Gastroesophageal sphincter (tissue), 4 donors: ENCODE data around the gene PLD5. TPM values are rescaled to one million over a fixed set of nuclear protein-coding genes. Genes with fewer than 3 reads are reported as not detected.
"Not testable (repeated sequence)": the region's sequence is repeated elsewhere in the genome, so short reads cannot be mapped to it uniquely, and the experiment has no call there.

Source experiments
- ATAC-seq: fragments of 150-250 bp; one replicate; pipeline ENCODE4 v1.9.1; 2016; ENCODE audit warnings: mild to moderate bottlenecking, moderate library complexity
- H3K27ac ChIP-seq, 4 donors: fragments of 200-600 bp; sonication (generic) in 3 of 4; 1 replicate in 3 of 4; 2 replicates in 1 of 4; pipeline ENCODE4 v1.5.1; 2016 to 2019
- H3K27me3 ChIP-seq: fragments of 200-600 bp; sonication (generic); one replicate; pipeline ENCODE4 v1.5.1; 2019
- H3K36me3 ChIP-seq, 2 donors: fragments of 200-600 bp; sonication (generic); one replicate each; pipeline ENCODE4 v1.5.1; 2019; ENCODE audit warnings: control low read depth in 1 of 2
- H3K4me1 ChIP-seq, 3 donors: fragments of 200-600 bp; sonication (generic); 1 replicate in 2 of 3; 2 replicates in 1 of 3; pipeline ENCODE4 v1.5.1; 2016 to 2019; ENCODE audit warnings: control low read depth in 2 of 3
- H3K4me3 ChIP-seq, 2 donors: fragments of 200-600 bp; sonication (generic); one replicate each; pipeline ENCODE4 v1.5.1; 2019; ENCODE audit warnings: mild to moderate bottlenecking in 1 of 2, moderate library complexity in 1 of 2
- H3K9me3 ChIP-seq, 3 donors: fragments of 200-600 bp; sonication (generic); one replicate each; pipeline ENCODE4 v1.5.1; 2017 to 2019; ENCODE audit warnings: control low read depth in 2 of 3
- CTCF ChIP-seq, 4 experiments: fragments of 200-600 bp in 2 of 4; fragments of 450-650 bp in 2 of 4; sonication (generic) in 1 of 4; IDR thresholded peaks; one replicate each; pipeline ENCODE4 v1.5.1; 2017 to 2019; ENCODE audit warnings: antibody characterized with exemption in 4 of 4, mild to moderate bottlenecking in 2 of 4, moderate library complexity in 2 of 4
- EP300 ChIP-seq: sonication (generic); formaldehyde crosslinking; IDR thresholded peaks from one replicate; pipeline ENCODE4 v1.6.1; 2017; ENCODE audit warnings: antibody characterized with exemption, mild to moderate bottlenecking
- POLR2A ChIP-seq, 2 donors: fragments of 450-650 bp; IDR thresholded peaks; one replicate each; pipeline ENCODE4 v1.6.1; 2017; ENCODE audit warnings: antibody characterized with exemption in 2 of 2, mild to moderate bottlenecking in 2 of 2, moderate library complexity in 1 of 2
- POLR2AphosphoS5 ChIP-seq: sonication (generic); formaldehyde crosslinking; IDR thresholded peaks from one replicate; pipeline ENCODE4 v1.6.1; 2017; ENCODE audit warnings: antibody characterized with exemption
- WGBS, 2 donors: methylation state at CpG; one replicate each; pipeline ENCODE4 v1.1.5; 2018; ENCODE audit warnings: low coverage in 1 of 2; 5-methylcytosine and 5-hydroxymethylcytosine counted together
- total RNA-seq, 4 donors: library from RNA; depleted of rRNA; stranded (reverse); fragments of >200 nt; gene quantifications; one replicate each; pipeline ENCODE4 v1.1.0, GENCODE V29; 2016

Gene PLD5
- total RNA-seq, 4 donors from 2014 or later: 0.37 to 1.4 (median 0.92) TPM

- no peaks in the 10 kb centered on the region for H3K27me3 ChIP-seq
- no peak overlapping the region for H3K27ac ChIP-seq
- 88 to 100% methylated on average over 2 of the region's 2 CpGs for WGBS, 2 donors
- no peak overlapping the region for H3K4me3 ChIP-seq
- peaks cover 0 to 10% (median 2%) of the 10 kb centered on the region in 3 donors for H3K9me3 ChIP-seq
- H3K4me1 ChIP-seq: no peaks in the 10 kb centered on the region
- ATAC-seq: no peak
- TF ChIP-seq CTCF (IDR thresholded peaks at IDR 0.05) (no peak), POLR2AphosphoS5 (no peak), EP300 (no peak), POLR2A (IDR thresholded peaks at IDR 0.05) (no peak)
- no peaks in the 10 kb centered on the region for H3K36me3 ChIP-seq
Measured at GRCh38 chr1:242219298-242219901, 305.1 kb downstream of the PLD5 start.

GRCh38 chr1:242216368-242216767 lies 308.1 kb downstream of the PLD5 start:
- Histone ChIP-seq H3K27ac (no peak overlapping the region), H3K4me1 (no peaks in the 10 kb centered on the region), H3K36me3 (no peaks in the 10 kb centered on the region), H3K9me3 (peaks cover 0 to 10% (median 2%) of the 10 kb centered on the region in 3 donors), H3K4me3 (no peak overlapping the region), H3K27me3 (peaks cover 6% of the 10 kb centered on the region)
- no peak for TF ChIP-seq POLR2A (IDR thresholded peaks at IDR 0.05)
- no peak for TF ChIP-seq CTCF (IDR thresholded peaks at IDR 0.05)
- no peak for TF ChIP-seq POLR2AphosphoS5
- TF ChIP-seq EP300: no peak
- no peak for ATAC-seq
- WGBS, 2 donors: 39% methylated on average over 4 of the region's 4 CpGs; no CpG with 5 or more reads in 1 of the 2 donors

GRCh38 chr1:242214455-242214854 lies 310.0 kb downstream of the PLD5 start:
- 52 to 67% methylated on average over 3 of the region's 3 CpGs for WGBS, 2 donors
- H3K4me3 ChIP-seq, H3K4me1 ChIP-seq, H3K27ac ChIP-seq, ATAC-seq, H3K36me3 ChIP-seq, H3K27me3 ChIP-seq: not testable (repeated sequence)
- peaks cover 0 to 10% (median 2%) of the 10 kb centered on the region in 3 donors for H3K9me3 ChIP-seq

GRCh38 chr1:242212961-242213360 lies 311.5 kb downstream of the PLD5 start:
- 49 to 56% methylated on average over 4 of the region's 4 CpGs for WGBS, 2 donors
- not testable (repeated sequence) for H3K36me3 ChIP-seq, H3K4me3 ChIP-seq, H3K27ac ChIP-seq, ATAC-seq, H3K4me1 ChIP-seq
- Histone ChIP-seq H3K9me3 (peaks cover 0 to 10% (median 2%) of the 10 kb centered on the region in 3 donors), H3K27me3 (peaks cover 13% of the 10 kb centered on the region)

- no peak for TF ChIP-seq CTCF (IDR thresholded peaks at IDR 0.05)
- no peak for TF ChIP-seq EP300
- TF ChIP-seq POLR2AphosphoS5: no peak
- no peak for TF ChIP-seq POLR2A (IDR thresholded peaks at IDR 0.05)
- Histone ChIP-seq H3K36me3 (no peaks in the 10 kb centered on the region), H3K27ac (no peak overlapping the region)
Measured at GRCh38 chr1:242212401-242212800, 312.1 kb downstream of the PLD5 start.

GRCh38 chr1:242211254-242212022 lies 313.1 kb downstream of the PLD5 start:
- H3K27ac ChIP-seq: no peak overlapping the region
- ATAC-seq: no peak
- H3K27me3 ChIP-seq: peaks cover 13% of the 10 kb centered on the region
- no peak for TF ChIP-seq EP300
- TF ChIP-seq CTCF (IDR thresholded peaks at IDR 0.05): no peak
- no peak for TF ChIP-seq POLR2AphosphoS5
- no peak for TF ChIP-seq POLR2A (IDR thresholded peaks at IDR 0.05)
- no peaks in the 10 kb centered on the region for H3K4me1 ChIP-seq
- H3K9me3 ChIP-seq: peaks cover 0 to 9% (median 0%) of the 10 kb centered on the region in 3 donors
- H3K36me3 ChIP-seq: no peaks in the 10 kb centered on the region
- WGBS, 2 donors: 48 to 50% methylated on average over 3 to 10 of the region's 11 CpGs
- H3K4me3 ChIP-seq: no peak overlapping the region

More at GRCh38 chr1:242212401-242212800, 312.1 kb downstream of the PLD5 start:
- WGBS, 2 donors: 60 to 63% methylated on average over 3 to 10 of the region's 12 CpGs
- peaks cover 0 to 11% (median 2%) of the 10 kb centered on the region in 3 donors for H3K9me3 ChIP-seq
- H3K4me1 ChIP-seq: no peaks in the 10 kb centered on the region
- no peak overlapping the region for H3K4me3 ChIP-seq
- no peak for ATAC-seq
- peaks cover 13% of the 10 kb centered on the region for H3K27me3 ChIP-seq

GRCh38 chr1:242210316-242210715 lies 314.2 kb downstream of the PLD5 start:
- not testable (repeated sequence) for H3K36me3 ChIP-seq, H3K4me1 ChIP-seq, H3K4me3 ChIP-seq, ATAC-seq, H3K9me3 ChIP-seq, H3K27ac ChIP-seq
- peaks cover 13% of the 10 kb centered on the region for H3K27me3 ChIP-seq
- WGBS, 2 donors: 73 to 80% methylated on average over 1 to 5 of the region's 7 CpGs
